Dedifferentiated amniotic fluid mesenchymal stem cell (primary cell): Measurements from ENCODE around the gene RORC.
"Not testable (repeated sequence)": the region's sequence is repeated elsewhere in the genome, so short reads cannot be mapped to it uniquely, and the experiment has no call there.

Source experiments
- DNase-seq: peaks from one replicate; pipeline ENCODE4 v3.0.0-alpha.2; 2016; ENCODE audit errors: extremely low spot score

RORC gene

GRCh38 chr1:151831605-151832004 lies at the start of gene RORC:
RORC (minus strand) TSS chr1:151831802; CDS start chr1:151831764, 38 bp downstream.
- no peak for DNase-seq

- no peak for DNase-seq
Measured at GRCh38 chr1:151875419-151876097, 44.0 kb upstream of the RORC start.

- DNase-seq: not testable (repeated sequence)
Measured at GRCh38 chr1:151872776-151873175, 41.2 kb upstream of the RORC start.

- DNase-seq: no peak
Measured at GRCh38 chr1:151871284-151872030, 39.9 kb upstream of the RORC start.

- DNase-seq: no peak
Measured at GRCh38 chr1:151868486-151868885, 36.9 kb upstream of the RORC start.

- DNase-seq: no peak
Measured at GRCh38 chr1:151867765-151868411, 36.3 kb upstream of the RORC start.

- DNase-seq: no peak
Measured at GRCh38 chr1:151867321-151867720, 35.7 kb upstream of the RORC start.

- no peak for DNase-seq
Measured at GRCh38 chr1:151864411-151864810, 32.8 kb upstream of the RORC start.

GRCh38 chr1:151862604-151863003 lies 31.0 kb upstream of the RORC start:
- no peak for DNase-seq

GRCh38 chr1:151860504-151861187 lies 29.0 kb upstream of the RORC start:
- no peak for DNase-seq

- DNase-seq: no peak
Measured at GRCh38 chr1:151859891-151860293, 28.3 kb upstream of the RORC start.

- no peak for DNase-seq
Measured at GRCh38 chr1:151858886-151859665, 27.5 kb upstream of the RORC start.

- no peak for DNase-seq
Measured at GRCh38 chr1:151858030-151858746, 26.6 kb upstream of the RORC start.

- DNase-seq: no peak
Measured at GRCh38 chr1:151855933-151856332, 24.3 kb upstream of the RORC start.

GRCh38 chr1:151855516-151855915 lies 23.9 kb upstream of the RORC start:
- not testable (repeated sequence) for DNase-seq

GRCh38 chr1:151854658-151855057 lies 23.1 kb upstream of the RORC start:
- no peak for DNase-seq

GRCh38 chr1:151853411-151853943 lies 21.9 kb upstream of the RORC start, which contains the start of gene THEM5:
THEM5 (minus strand) TSS chr1:151853712; CDS start chr1:151853565, 147 bp downstream.
- DNase-seq: no peak

- no peak for DNase-seq
Measured at GRCh38 chr1:151852733-151853132, 21.1 kb upstream of the RORC start.

- no peak for DNase-seq
Measured at GRCh38 chr1:151851886-151852285, 20.3 kb upstream of the RORC start.

GRCh38 chr1:151849871-151850270 lies 18.3 kb upstream of the RORC start:
- DNase-seq: no peak
